Naive thymus-derived CD4-positive, alpha-beta T cell (primary cell): ENCODE measurements around the gene CIAO2A. TPM values are rescaled to one million over a fixed set of nuclear protein-coding genes. Genes with fewer than 3 reads are reported as not detected.
"Not testable (repeated sequence)": the region's sequence is repeated elsewhere in the genome, so short reads cannot be mapped to it uniquely, and the experiment has no call there.

ENCODE experiments used
- ATAC-seq: fragments of 150-1000 bp; cut with Tn5 transposase; 2 replicates; pipeline ENCODE4 v1.10.0; 2021; ENCODE audit warnings: mild to moderate bottlenecking, moderate library complexity
- CTCF ChIA-PET: fragments of 350-600 bp; sonication (Branson Sonifier 250); formaldehyde crosslinking; loops from one replicate; lab custom pipeline; 2021; ENCODE audit warnings: antibody characterized with exemption; lab: Charles Lee
- POLR2A ChIA-PET: fragments of 350-600 bp; sonication (Branson Sonifier 250); formaldehyde crosslinking; loops from one replicate; lab custom pipeline; 2021; ENCODE audit warnings: antibody characterized with exemption, inconsistent platforms; lab: Charles Lee
- DNase-seq, 9 donors: peaks; one replicate each; pipeline versions ENCODE4 v3.0.0 to v3.0.0-alpha.2; 2020 to 2022; ENCODE audit warnings: mixed read lengths in 1 of 9
- H3K27ac ChIP-seq: one replicate; pipeline ENCODE4 v1.7.0; 2013; ENCODE audit warnings: mild to moderate bottlenecking, low read depth, low read length, moderate library complexity
- H3K27me3 ChIP-seq, 2 donors: one replicate each; pipeline ENCODE4 v1.7.0; 2013; ENCODE audit warnings: low read length in 2 of 2, mild to moderate bottlenecking in 2 of 2, moderate library complexity in 2 of 2; ENCODE audit not compliant: control insufficient read depth in 2 of 2, insufficient read depth in 2 of 2
- H3K36me3 ChIP-seq, 3 experiments: 1 replicate in 2 of 3; 2 replicates in 1 of 3; pipeline ENCODE4 v1.7.0; 2013; ENCODE audit warnings: low read length in 3 of 3, mild to moderate bottlenecking in 3 of 3, moderate library complexity in 1 of 3; ENCODE audit not compliant: insufficient read depth in 3 of 3, control insufficient read depth in 2 of 3
- H3K4me1 ChIP-seq, 2 donors: one replicate each; pipeline ENCODE4 v1.7.0; 2013; ENCODE audit warnings: low read length in 2 of 2, mild to moderate bottlenecking in 2 of 2, moderate library complexity in 1 of 2; ENCODE audit not compliant: control insufficient read depth in 2 of 2, insufficient read depth in 2 of 2
- H3K4me3 ChIP-seq: 2 replicates; pipeline ENCODE4 v1.7.0; 2013; ENCODE audit warnings: mild to moderate bottlenecking, low read length
- H3K9me3 ChIP-seq, 3 experiments: 1 replicate in 2 of 3; 2 replicates in 1 of 3; pipeline ENCODE4 v1.7.0; 2013; ENCODE audit warnings: low read length in 3 of 3; ENCODE audit not compliant: control insufficient read depth in 2 of 3
- H3K27ac Mint-ChIP-seq, 9 donors: one replicate each; pipeline ENCODE4 v1.8.0; 2020 to 2022; ENCODE audit warnings: mixed read lengths in 9 of 9, mild to moderate bottlenecking in 8 of 9, moderate library complexity in 5 of 9, inconsistent platforms in 2 of 9
- H3K27me3 Mint-ChIP-seq, 5 donors: one replicate each; pipeline ENCODE4 v1.8.0; 2021 to 2022; ENCODE audit warnings: mixed read lengths in 5 of 5, mild to moderate bottlenecking in 1 of 5
- H3K36me3 Mint-ChIP-seq, 5 donors: one replicate each; pipeline ENCODE4 v1.8.0; 2020 to 2022; ENCODE audit warnings: mixed read lengths in 5 of 5, mild to moderate bottlenecking in 3 of 5, inconsistent platforms in 1 of 5
- H3K4me1 Mint-ChIP-seq, 7 donors: one replicate each; pipeline ENCODE4 v1.8.0; 2020 to 2022; ENCODE audit warnings: mixed read lengths in 7 of 7, mild to moderate bottlenecking in 3 of 7, inconsistent platforms in 1 of 7
- H3K4me3 Mint-ChIP-seq, 10 donors: one replicate each; pipeline ENCODE4 v1.8.0; 2020 to 2022; ENCODE audit warnings: mild to moderate bottlenecking in 10 of 10, mixed read lengths in 10 of 10, moderate library complexity in 6 of 10, inconsistent platforms in 2 of 10
- H3K9me3 Mint-ChIP-seq, 11 donors: one replicate each; pipeline ENCODE4 v1.8.0; 2020 to 2022; ENCODE audit warnings: mixed read lengths in 11 of 11, mild to moderate bottlenecking in 4 of 11, inconsistent platforms in 1 of 11, moderate library complexity in 1 of 11
- intact Hi-C, 2 donors: fragments of 100-400 bp; cut with micrococcal nuclease; formaldehyde crosslinking; loops; one replicate each; pipeline ENCODE4 v1.15.1; 2023
- polyA plus RNA-seq, 2 donors: library from polyadenylated mRNA; unstranded; fragments of 300-500 nt; fragmentation: Illumina TruSeq; gene quantifications; one replicate each; pipeline ENCODE4 v1.2.3, GENCODE V29; 2021
- total RNA-seq, 6 experiments: library from RNA in 5 of 6; stranded (reverse) in 5 of 6; gene quantifications; 1 replicate in 5 of 6; 2 replicates in 1 of 6; pipeline ENCODE4 v1.2.3 and lab custom pipeline; 2021 to 2026

CIAO2A gene
- total and polyA plus RNA-seq, 7 experiments from 2014 or later, result 19.2 to 92.1 (median 32.9) TPM

- CTCF ChIA-PET, result no interaction called here
- peaks cover 35 to 93% (median 55%) of the 10 kb centered on the region in 3 experiments for H3K36me3 ChIP-seq
Measured at GRCh38 chr15:64127521-64128270, 34.1 kb upstream of the CIAO2A start.

GRCh38 chr15:64125978-64126377 is 32.3 kb upstream of the CIAO2A start:
- Mint-ChIP-seq H3K4me3 (no peak overlapping the region), H3K27me3 (no peaks in the 10 kb centered on the region), H3K27ac (peak overlapping the region in 1 of 9 donors; percentile 12), H3K36me3 (peaks cover 17 to 53% (median 28%) of the 10 kb centered on the region in 5 donors), H3K4me1 (peaks cover 0 to 4% (median 0%) of the 10 kb centered on the region in 7 donors), H3K9me3 (no peaks in the 10 kb centered on the region)
- Histone ChIP-seq H3K27ac (no peak overlapping the region), H3K4me3 (no peak overlapping the region), H3K27me3 (no peaks in the 10 kb centered on the region), H3K9me3 (no peaks in the 10 kb centered on the region), H3K4me1 (no peaks in the 10 kb centered on the region), H3K36me3 (peaks cover 24 to 91% (median 46%) of the 10 kb centered on the region in 3 experiments)
- no peak for DNase-seq
- no peak for ATAC-seq
- CTCF ChIA-PET, result interaction anchor here (0.6 kb wide), 1 partner anchor 22 kb away, joined by 3 read pairs; no protein-coding TSS in a partner anchor
- POLR2A ChIA-PET, result interaction anchor here (0.7 kb wide), 1 partner anchor 28 kb away, joined by 3 read pairs; no protein-coding TSS in a partner anchor
- intact Hi-C loops, result no loop called here

More at GRCh38 chr15:64127521-64128270, 34.1 kb upstream of the CIAO2A start:
- DNase-seq (no peak), ATAC-seq (no peak)
- Mint-ChIP-seq H3K27me3 (no peaks in the 10 kb centered on the region), H3K4me3 (no peak overlapping the region), H3K9me3 (no peaks in the 10 kb centered on the region), H3K36me3 (peaks cover 22 to 63% (median 29%) of the 10 kb centered on the region in 5 donors), H3K27ac (no peak overlapping the region), H3K4me1 (peaks cover 0 to 4% (median 0%) of the 10 kb centered on the region in 7 donors)
- Histone ChIP-seq H3K9me3 (no peaks in the 10 kb centered on the region), H3K27ac (no peak overlapping the region), H3K27me3 (no peaks in the 10 kb centered on the region), H3K4me1 (no peaks in the 10 kb centered on the region), H3K4me3 (no peak overlapping the region)
- intact Hi-C loops, result no loop called here
- POLR2A ChIA-PET, result no interaction called here

- Mint-ChIP-seq H3K4me1 (peaks cover 0 to 4% (median 0%) of the 10 kb centered on the region in 7 donors), H3K4me3 (no peak overlapping the region), H3K27ac (peak overlapping the region in 1 of 9 donors; percentile 14), H3K36me3 (peaks cover 18 to 49% (median 33%) of the 10 kb centered on the region in 5 donors), H3K9me3 (no peaks in the 10 kb centered on the region), H3K27me3 (no peaks in the 10 kb centered on the region)
- ChIA-PET CTCF (interaction anchor here (1.2 kb wide), 1 partner anchor 10 kb away, joined by 3 read pairs; no protein-coding TSS in a partner anchor), POLR2A (no interaction called here)
- no peak for ATAC-seq
- Histone ChIP-seq H3K27me3 (no peaks in the 10 kb centered on the region), H3K9me3 (no peaks in the 10 kb centered on the region), H3K4me3 (no peak overlapping the region), H3K36me3 (peaks cover 11 to 92% (median 45%) of the 10 kb centered on the region in 3 experiments), H3K27ac (no peak overlapping the region), H3K4me1 (no peaks in the 10 kb centered on the region)
- intact Hi-C loops, result no loop called here
- DNase-seq, result no peak
Measured at GRCh38 chr15:64122936-64123351, 29.3 kb upstream of the CIAO2A start.

GRCh38 chr15:64122444-64122843 is 28.8 kb upstream of the CIAO2A start:
- no peaks in the 10 kb centered on the region for H3K9me3 Mint-ChIP-seq
- intact Hi-C loops, result no loop called here

GRCh38 chr15:64121614-64122013 is 28.0 kb upstream of the CIAO2A start:
- peaks cover 0 to 2% (median 0%) of the 10 kb centered on the region in 7 donors for H3K4me1 Mint-ChIP-seq
- H3K36me3 Mint-ChIP-seq, result peaks cover 13 to 45% (median 28%) of the 10 kb centered on the region in 5 donors
- intact Hi-C loops, result no loop called here
- DNase-seq, result no peak
- POLR2A ChIA-PET, result no interaction called here
- no peak for ATAC-seq
- Histone ChIP-seq H3K27me3 (no peaks in the 10 kb centered on the region), H3K36me3 (peaks cover 13 to 92% (median 40%) of the 10 kb centered on the region in 3 experiments), H3K4me1 (no peaks in the 10 kb centered on the region), H3K4me3 (no peak overlapping the region), H3K9me3 (no peaks in the 10 kb centered on the region), H3K27ac (no peak overlapping the region)
- no peaks in the 10 kb centered on the region for H3K9me3 Mint-ChIP-seq
- H3K27me3 Mint-ChIP-seq, result no peaks in the 10 kb centered on the region
- H3K4me3 Mint-ChIP-seq, result no peak overlapping the region
- no peak overlapping the region for H3K27ac Mint-ChIP-seq
- CTCF ChIA-PET, result interaction anchor here (0.6 kb wide), 1 partner anchor 166 kb away, joined by 4 read pairs; no protein-coding TSS in a partner anchor

More at GRCh38 chr15:64122444-64122843, 28.8 kb upstream of the CIAO2A start:
- Mint-ChIP-seq H3K4me3 (no peak overlapping the region), H3K4me1 (peaks cover 0 to 2% (median 0%) of the 10 kb centered on the region in 7 donors), H3K27me3 (no peaks in the 10 kb centered on the region), H3K36me3 (peaks cover 15 to 47% (median 31%) of the 10 kb centered on the region in 5 donors), H3K27ac (no peak overlapping the region)
- Histone ChIP-seq H3K36me3 (peaks cover 11 to 92% (median 45%) of the 10 kb centered on the region in 3 experiments), H3K27ac (no peak overlapping the region), H3K4me3 (no peak overlapping the region), H3K9me3 (no peaks in the 10 kb centered on the region), H3K27me3 (no peaks in the 10 kb centered on the region), H3K4me1 (no peaks in the 10 kb centered on the region)
- ATAC-seq (no peak), DNase-seq (no peak)
- POLR2A ChIA-PET, result interaction anchor here (0.8 kb wide), 1 partner anchor 22 kb away, joined by 3 read pairs; no protein-coding TSS in a partner anchor
- CTCF ChIA-PET, result interaction anchor here (1.2 kb wide), 1 partner anchor 9 kb away, joined by 3 read pairs; no protein-coding TSS in a partner anchor

GRCh38 chr15:64120322-64120721 is 26.7 kb upstream of the CIAO2A start:
- H3K27ac Mint-ChIP-seq, POLR2A ChIA-PET, CTCF ChIA-PET: not testable (repeated sequence)

More at GRCh38 chr15:64120322-64120721, 26.7 kb upstream of the CIAO2A start:
- H3K9me3 Mint-ChIP-seq, H3K4me1 Mint-ChIP-seq, H3K27me3 Mint-ChIP-seq, H3K4me3 ChIP-seq, H3K27ac ChIP-seq, intact Hi-C loops, H3K4me1 ChIP-seq, H3K9me3 ChIP-seq, H3K4me3 Mint-ChIP-seq, ATAC-seq, DNase-seq, H3K27me3 ChIP-seq: not testable (repeated sequence)
- peaks cover 18 to 91% (median 35%) of the 10 kb centered on the region in 3 experiments for H3K36me3 ChIP-seq
- peaks cover 10 to 43% (median 31%) of the 10 kb centered on the region in 5 donors for H3K36me3 Mint-ChIP-seq
